ENCODE data around the gene ADAMTS12. TPM values are rescaled to one million over a fixed set of nuclear protein-coding genes. Genes with fewer than 3 reads are reported as not detected.

ADAMTS12 gene
- total RNA-seq, 1 donor from 2014 or later = 32.9 TPM

DNA sequence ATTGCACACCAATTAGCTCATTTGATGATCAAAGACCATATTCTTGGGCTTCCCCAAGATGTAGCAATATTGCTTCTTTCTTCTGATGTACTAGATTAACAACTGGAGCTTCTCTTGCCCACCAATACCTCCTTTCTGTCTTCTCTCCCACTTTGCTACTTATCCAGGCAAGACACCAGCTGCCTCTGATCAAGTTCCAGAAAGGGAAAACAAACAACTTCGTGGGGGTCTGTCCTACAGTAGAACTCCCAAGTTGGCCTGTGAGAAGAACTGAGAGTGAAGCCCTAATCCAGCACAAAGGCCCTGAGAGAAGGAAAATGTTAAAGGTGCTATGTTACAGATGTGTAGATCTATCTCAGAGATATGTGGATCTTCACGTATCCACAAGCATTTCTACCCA, 44.9 kb downstream of the ADAMTS12 start:
- Mint-ChIP-seq H3K27me3 (ENCODE audit: low read depth) (no peaks in the 10 kb centered on the region), H3K9me3 (ENCODE audit: low read depth) (peaks cover 2% of the 10 kb centered on the region), H3K4me1 (ENCODE audit: low read depth) (peaks cover 38% of the 10 kb centered on the region), H3K36me3 (ENCODE audit: low read depth) (no peaks in the 10 kb centered on the region), H3K4me3 (ENCODE audit: unreplicated experiment) (no peak overlapping the region), H3K27ac (ENCODE audit: unreplicated experiment) (no peak overlapping the region)
- DNase-seq (ENCODE audit: low spot score) = no peak
- TF ChIP-seq, protein P1, sequence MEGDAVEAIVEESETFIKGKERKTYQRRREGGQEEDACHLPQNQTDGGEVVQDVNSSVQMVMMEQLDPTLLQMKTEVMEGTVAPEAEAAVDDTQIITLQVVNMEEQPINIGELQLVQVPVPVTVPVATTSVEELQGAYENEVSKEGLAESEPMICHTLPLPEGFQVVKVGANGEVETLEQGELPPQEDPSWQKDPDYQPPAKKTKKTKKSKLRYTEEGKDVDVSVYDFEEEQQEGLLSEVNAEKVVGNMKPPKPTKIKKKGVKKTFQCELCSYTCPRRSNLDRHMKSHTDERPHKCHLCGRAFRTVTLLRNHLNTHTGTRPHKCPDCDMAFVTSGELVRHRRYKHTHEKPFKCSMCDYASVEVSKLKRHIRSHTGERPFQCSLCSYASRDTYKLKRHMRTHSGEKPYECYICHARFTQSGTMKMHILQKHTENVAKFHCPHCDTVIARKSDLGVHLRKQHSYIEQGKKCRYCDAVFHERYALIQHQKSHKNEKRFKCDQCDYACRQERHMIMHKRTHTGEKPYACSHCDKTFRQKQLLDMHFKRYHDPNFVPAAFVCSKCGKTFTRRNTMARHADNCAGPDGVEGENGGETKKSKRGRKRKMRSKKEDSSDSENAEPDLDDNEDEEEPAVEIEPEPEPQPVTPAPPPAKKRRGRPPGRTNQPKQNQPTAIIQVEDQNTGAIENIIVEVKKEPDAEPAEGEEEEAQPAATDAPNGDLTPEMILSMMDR (IDR thresholded peaks at IDR 0.05) = no peak

DNA sequence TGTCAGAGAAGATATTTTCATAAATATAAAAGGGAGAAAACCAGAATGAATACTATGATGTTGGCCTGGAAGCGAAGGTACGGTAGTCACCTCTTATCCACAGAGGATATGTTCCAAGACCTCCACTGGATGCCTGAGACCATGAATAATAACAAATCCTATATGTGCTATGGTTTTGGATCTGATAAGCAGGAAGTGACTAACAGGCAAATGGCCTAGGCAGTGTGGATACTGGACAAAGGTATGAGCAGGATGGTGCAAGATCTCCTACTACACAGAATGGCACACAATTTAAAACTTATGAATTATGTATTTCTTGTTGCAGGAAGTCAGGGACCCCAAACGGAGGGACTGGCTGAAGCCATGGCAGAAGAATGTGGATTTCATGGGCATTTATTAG, 48.2 kb downstream of the ADAMTS12 start:
- H3K4me1 Mint-ChIP-seq (ENCODE audit: low read depth) = peaks cover 30% of the 10 kb centered on the region
- no peak overlapping the region for H3K4me3 Mint-ChIP-seq (ENCODE audit: unreplicated experiment)
- no peak overlapping the region for H3K27ac Mint-ChIP-seq (ENCODE audit: unreplicated experiment)
- H3K9me3 Mint-ChIP-seq (ENCODE audit: low read depth) = peaks cover 2% of the 10 kb centered on the region
- DNase-seq (ENCODE audit: low spot score) = no peak
- no peaks in the 10 kb centered on the region for H3K27me3 Mint-ChIP-seq (ENCODE audit: low read depth)
- no peaks in the 10 kb centered on the region for H3K36me3 Mint-ChIP-seq (ENCODE audit: low read depth)
- TF ChIP-seq, protein P1 (IDR thresholded peaks at IDR 0.05) = no peak

DNA sequence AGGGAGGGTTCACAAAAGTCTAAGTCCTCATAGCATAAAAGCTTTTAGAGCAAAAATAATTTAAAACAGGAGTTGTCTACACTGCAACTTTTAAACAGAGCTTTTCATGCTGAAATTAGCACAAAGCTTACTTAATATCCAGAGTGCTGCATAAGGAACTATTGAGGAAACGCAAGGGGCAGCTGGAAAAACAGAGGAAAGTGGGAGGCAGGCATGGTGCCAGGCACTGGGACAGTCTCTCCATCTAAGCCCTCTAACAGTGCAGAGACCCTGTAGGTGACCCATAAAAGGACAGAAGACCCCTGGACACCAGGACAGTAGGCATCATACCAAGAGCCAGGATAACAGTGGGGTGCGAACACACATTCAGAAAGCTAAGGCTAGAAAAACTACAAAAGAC, 49.3 kb downstream of the ADAMTS12 start:
- peaks cover 2% of the 10 kb centered on the region for H3K9me3 Mint-ChIP-seq (ENCODE audit: low read depth)
- no peak overlapping the region for H3K27ac Mint-ChIP-seq (ENCODE audit: unreplicated experiment)
- no peak overlapping the region for H3K4me3 Mint-ChIP-seq (ENCODE audit: unreplicated experiment)
- no peak for DNase-seq (ENCODE audit: low spot score)
- H3K4me1 Mint-ChIP-seq (ENCODE audit: low read depth) = peaks cover 31% of the 10 kb centered on the region
- no peaks in the 10 kb centered on the region for H3K36me3 Mint-ChIP-seq (ENCODE audit: low read depth)
- no peaks in the 10 kb centered on the region for H3K27me3 Mint-ChIP-seq (ENCODE audit: low read depth)
- TF ChIP-seq, protein P1 (IDR thresholded peaks at IDR 0.05) = no peak

GRCh38 chr5:33841891-33842290, 49.9 kb downstream of the ADAMTS12 start:
- peaks cover 2% of the 10 kb centered on the region for H3K9me3 Mint-ChIP-seq (ENCODE audit: low read depth)
- TF ChIP-seq, protein P1 (IDR thresholded peaks at IDR 0.05) = no peak
- H3K27ac Mint-ChIP-seq (ENCODE audit: unreplicated experiment) = no peak overlapping the region
- peaks cover 37% of the 10 kb centered on the region for H3K4me1 Mint-ChIP-seq (ENCODE audit: low read depth)
- H3K4me3 Mint-ChIP-seq (ENCODE audit: unreplicated experiment) = no peak overlapping the region
- H3K27me3 Mint-ChIP-seq (ENCODE audit: low read depth) = no peaks in the 10 kb centered on the region
- DNase-seq (ENCODE audit: low spot score) = no peak
- H3K36me3 Mint-ChIP-seq (ENCODE audit: low read depth) = no peaks in the 10 kb centered on the region

DNA sequence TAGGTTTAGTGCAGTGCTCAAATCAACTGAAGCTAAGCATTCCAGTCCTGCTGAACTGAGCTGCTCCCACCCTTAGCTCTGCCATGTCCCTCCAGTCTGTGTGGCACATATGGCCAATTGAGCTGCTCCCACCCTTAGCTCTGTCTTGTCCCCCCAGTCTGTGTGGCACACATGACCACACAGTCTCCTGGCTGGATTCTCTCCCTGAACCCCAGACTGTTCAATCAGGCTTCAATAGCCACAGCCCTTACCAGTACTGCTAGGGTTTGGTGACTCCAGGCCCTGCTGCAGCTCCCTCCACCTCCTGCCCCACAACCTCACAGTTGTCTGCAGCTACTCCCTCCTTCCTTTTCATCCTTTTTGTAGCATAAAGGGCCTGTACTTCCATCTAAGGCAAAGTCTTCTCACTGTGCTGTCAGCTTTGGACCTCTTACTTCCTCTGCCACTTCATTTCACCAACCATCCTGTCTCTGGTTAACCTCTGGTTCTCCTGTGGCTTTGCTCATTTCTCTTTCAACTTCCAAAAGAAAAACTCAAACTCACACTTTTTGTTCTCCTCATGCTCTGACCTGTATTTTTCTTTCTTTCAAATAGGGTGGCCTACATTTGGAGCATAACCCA, 50.8 kb downstream of the ADAMTS12 start:
- Mint-ChIP-seq H3K36me3 (ENCODE audit: low read depth) (no peaks in the 10 kb centered on the region), H3K4me1 (ENCODE audit: low read depth) (peaks cover 41% of the 10 kb centered on the region), H3K9me3 (ENCODE audit: low read depth) (peaks cover 2% of the 10 kb centered on the region), H3K27ac (ENCODE audit: unreplicated experiment) (no peak overlapping the region), H3K4me3 (ENCODE audit: unreplicated experiment) (no peak overlapping the region), H3K27me3 (ENCODE audit: low read depth) (no peaks in the 10 kb centered on the region)
- no peak for DNase-seq (ENCODE audit: low spot score)
- TF ChIP-seq, protein P1 (IDR thresholded peaks at IDR 0.05) = no peak

Data from chondrocyte (in vitro differentiated cells).